ENCODE results near the gene OR4E2. TPM values are rescaled to one million over a fixed set of nuclear protein-coding genes. Genes with fewer than 3 reads are reported as not detected.

The OR4E2 gene
- total RNA-seq, 2 experiments from 2014 or later, result not detected

GRCh38 chr14:21704338-21704737 is 50.7 kb downstream of the OR4E2 start:
- ATAC-seq (ENCODE audit: low read depth), result peak; percentile 67
- peaks cover 13% of the 10 kb centered on the region for H3K27me3 Mint-ChIP-seq
- H3K27ac Mint-ChIP-seq, result no peak overlapping the region
- peaks cover 10% of the 10 kb centered on the region for H3K4me1 Mint-ChIP-seq
- POLR2A ChIA-PET, result no interaction called here
- no peak for DNase-seq
- peaks cover 2% of the 10 kb centered on the region for H3K9me3 Mint-ChIP-seq
- peaks cover 7% of the 10 kb centered on the region for H3K36me3 Mint-ChIP-seq
- no peak overlapping the region for H3K4me3 Mint-ChIP-seq

- H3K27ac Mint-ChIP-seq, result peak overlapping the region; percentile 84
- H3K36me3 Mint-ChIP-seq, result peaks cover 7% of the 10 kb centered on the region
- ATAC-seq (ENCODE audit: low read depth) (no peak), DNase-seq (no peak)
- H3K27me3 Mint-ChIP-seq, result peaks cover 20% of the 10 kb centered on the region
- POLR2A ChIA-PET, result interaction anchor here (1.0 to 1.8 kb wide), 4 partner anchors 24 to 845 kb away, joined by 3 to 5 read pairs (median 4); no protein-coding TSS in a partner anchor
- peaks cover 2% of the 10 kb centered on the region for H3K9me3 Mint-ChIP-seq
- peaks cover 10% of the 10 kb centered on the region for H3K4me1 Mint-ChIP-seq
- peak overlapping the region; percentile 77 for H3K4me3 Mint-ChIP-seq
These were observed 57.8 kb downstream of the OR4E2 start for GRCh38 chr14:21711360-21711961.

GRCh38 chr14:21712036-21712435 is 58.4 kb downstream of the OR4E2 start:
- Mint-ChIP-seq H3K4me3 (peak overlapping the region; percentile 77), H3K27ac (peak overlapping the region; percentile 84), H3K27me3 (peaks cover 20% of the 10 kb centered on the region), H3K9me3 (peaks cover 2% of the 10 kb centered on the region), H3K36me3 (peaks cover 4% of the 10 kb centered on the region), H3K4me1 (peaks cover 10% of the 10 kb centered on the region)
- no peak for DNase-seq
- POLR2A ChIA-PET, result interaction anchor here (1.0 to 1.8 kb wide), 4 partner anchors 24 to 850 kb away, joined by 3 to 5 read pairs (median 4); no protein-coding TSS in a partner anchor
- ATAC-seq (ENCODE audit: low read depth), result peak; percentile 35

GRCh38 chr14:21714318-21714929 is 60.8 kb downstream of the OR4E2 start:
- H3K4me1 Mint-ChIP-seq, result peaks cover 10% of the 10 kb centered on the region
- no peaks in the 10 kb centered on the region for H3K9me3 Mint-ChIP-seq
- H3K27me3 Mint-ChIP-seq, result peaks cover 25% of the 10 kb centered on the region
- peaks cover 3% of the 10 kb centered on the region for H3K36me3 Mint-ChIP-seq
- H3K27ac Mint-ChIP-seq, result peak overlapping the region; percentile 81
- POLR2A ChIA-PET, result no interaction called here
- H3K4me3 Mint-ChIP-seq, result peak overlapping the region; percentile 68
- DNase-seq (no peak), ATAC-seq (ENCODE audit: low read depth) (peak; percentile 55)

Other genes starting within 250 kb of the OR4E2 start
- gene CHD8, start 197.7 kb upstream of the OR4E2 start, total RNA-seq, result 100 to 1,000 TPM; 128 to 133 TPM
- gene RAB2B, start 176.9 kb upstream of the OR4E2 start, total RNA-seq, result 10 to 100 TPM; 27.3 to 27.5 TPM
- gene TOX4, start 176.6 kb upstream of the OR4E2 start, total RNA-seq, result 10 to 100 TPM; 76.7 to 79.7 TPM
- 10 to 100 TPM; 89.2 to 90.9 TPM for gene METTL3, start 142.5 kb upstream of the OR4E2 start, total RNA-seq
- gene SALL2, start 127.5 kb upstream of the OR4E2 start, total RNA-seq, result 1 to 10 TPM; 4.0 to 4.4 TPM
- gene OR10G3, start 73.8 kb upstream of the OR4E2 start, total RNA-seq, result not detected
- gene OR10G2, start 18.9 kb upstream of the OR4E2 start, total RNA-seq, result not detected
- under 1 TPM in 1 of 2 experiments, not detected in 1; 0.11 TPM for gene OR4E1, start 20.0 kb downstream of the OR4E2 start, total RNA-seq

All from activated naive CD8-positive, alpha-beta T cell treated with anti-CD3 and anti-CD28 coated beads, Interleukin-2, amount 10 ng/mL, durations not matched to agents 7 days and 5 days (primary cell).